KOPT-K1 (cell line): ENCODE results near the gene CD34.
"Not testable (repeated sequence)": the region's sequence is repeated elsewhere in the genome, so short reads cannot be mapped to it uniquely, and the experiment has no call there.

Source experiments
- H3K27ac ChIP-seq: fragments of 200-600 bp; sonication (generic); 2 replicates; pipeline ENCODE4 v1.5.1; 2016; ENCODE audit warnings: antibody characterized with exemption, mild to moderate bottlenecking, low read depth, low read length; ENCODE audit not compliant: poor library complexity, severe bottlenecking
- H3K36me3 ChIP-seq: fragments of 200-600 bp; sonication (generic); 2 replicates; pipeline ENCODE4 v1.5.1; 2017; ENCODE audit warnings: antibody characterized with exemption, mild to moderate bottlenecking, low read length, moderate library complexity; ENCODE audit not compliant: insufficient read depth
- H3K9me3 ChIP-seq: fragments of 200-600 bp; sonication (generic); 2 replicates; pipeline ENCODE4 v1.5.1; 2017; ENCODE audit warnings: antibody characterized with exemption, low read length, mild to moderate bottlenecking; ENCODE audit not compliant: insufficient read depth, poor library complexity, severe bottlenecking

CD34 gene

GRCh38 chr1:207944571-207944970 lies 33.6 kb upstream of the CD34 start:
- Histone ChIP-seq H3K27ac (no peak overlapping the region), H3K9me3 (no peaks in the 10 kb centered on the region), H3K36me3 (no peaks in the 10 kb centered on the region)

DNA sequence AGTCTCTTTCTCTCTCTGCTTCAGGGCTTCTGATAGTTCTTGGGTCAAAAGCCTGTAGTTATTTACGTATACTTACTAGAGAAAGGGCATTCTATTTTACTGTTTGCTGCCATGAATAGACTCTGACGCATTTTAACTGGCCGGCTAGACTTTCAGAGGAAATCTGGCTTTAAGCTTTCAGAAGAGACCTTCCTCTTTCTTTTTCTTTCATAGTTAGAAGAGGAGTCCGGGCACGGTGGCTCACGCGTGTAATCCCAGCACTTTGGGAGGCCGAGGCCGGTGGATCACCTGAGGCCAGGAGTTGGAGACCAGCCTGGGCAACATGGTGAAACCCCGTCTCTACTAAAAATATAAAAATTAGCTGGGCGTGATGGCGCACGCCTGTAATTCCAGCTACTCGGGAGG lies 31.4 kb upstream of the CD34 start:
- not testable (repeated sequence) for H3K36me3 ChIP-seq, H3K9me3 ChIP-seq, H3K27ac ChIP-seq

GRCh38 chr1:207941665-207942064 lies 30.7 kb upstream of the CD34 start:
- Histone ChIP-seq H3K36me3 (no peaks in the 10 kb centered on the region), H3K27ac (no peak overlapping the region), H3K9me3 (no peaks in the 10 kb centered on the region)

- no peaks in the 10 kb centered on the region for H3K36me3 ChIP-seq
- peaks cover 8% of the 10 kb centered on the region for H3K9me3 ChIP-seq
- H3K27ac ChIP-seq: no peak overlapping the region
Measured at GRCh38 chr1:207938016-207938415, 27.1 kb upstream of the CD34 start.

- no peaks in the 10 kb centered on the region for H3K36me3 ChIP-seq
- H3K27ac ChIP-seq: no peak overlapping the region
- H3K9me3 ChIP-seq: peaks cover 8% of the 10 kb centered on the region
Measured at GRCh38 chr1:207937204-207937603, 26.3 kb upstream of the CD34 start.

- peaks cover 8% of the 10 kb centered on the region for H3K9me3 ChIP-seq
- H3K27ac ChIP-seq: no peak overlapping the region
Measured at GRCh38 chr1:207935166-207935583, 24.2 kb upstream of the CD34 start.

GRCh38 chr1:207933205-207933800 lies 22.4 kb upstream of the CD34 start:
- Histone ChIP-seq H3K36me3 (no peaks in the 10 kb centered on the region), H3K27ac (no peak overlapping the region), H3K9me3 (peaks cover 8% of the 10 kb centered on the region)

More at GRCh38 chr1:207935166-207935583, 24.2 kb upstream of the CD34 start:
- no peaks in the 10 kb centered on the region for H3K36me3 ChIP-seq

DNA sequence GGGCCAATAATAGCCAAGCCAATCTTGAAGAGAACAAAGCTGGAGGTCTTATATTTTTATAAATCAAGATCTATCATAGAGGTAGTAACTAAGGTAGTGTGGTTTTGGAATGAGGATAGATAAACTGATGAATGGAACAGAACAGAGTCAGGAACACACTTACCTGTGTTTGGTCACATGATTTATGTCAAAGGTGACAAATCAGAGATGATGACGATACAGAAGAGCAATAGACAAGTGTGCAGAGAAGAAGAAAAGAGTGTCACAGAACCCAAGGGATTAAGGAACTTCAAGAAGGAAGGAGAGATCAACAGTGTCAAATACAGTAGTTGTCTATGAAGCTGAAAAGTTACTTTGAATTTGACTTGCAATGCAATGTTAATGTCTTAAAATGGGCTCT lies 16.1 kb upstream of the CD34 start:
- H3K27ac ChIP-seq: no peak overlapping the region
- H3K36me3 ChIP-seq: no peaks in the 10 kb centered on the region
- H3K9me3 ChIP-seq: no peaks in the 10 kb centered on the region

DNA sequence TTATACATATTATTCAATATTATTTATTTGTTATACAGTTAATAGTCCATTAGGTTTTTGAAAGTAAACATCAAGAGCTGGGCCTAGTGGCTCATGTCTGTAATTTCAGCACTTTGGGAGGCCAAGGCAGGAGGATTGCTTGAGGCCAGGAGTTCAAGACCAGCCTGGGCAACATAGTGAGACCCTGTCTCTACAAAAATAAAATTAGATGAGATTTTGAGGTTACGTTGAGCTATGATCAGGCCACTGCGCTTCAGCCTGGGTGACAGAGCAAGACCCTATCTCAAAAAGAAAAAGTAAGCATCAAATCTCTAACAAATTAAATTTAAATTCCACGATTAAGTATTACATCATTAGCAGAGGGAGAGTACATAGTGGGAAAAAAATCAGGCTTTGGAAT lies 15.0 kb upstream of the CD34 start:
- not testable (repeated sequence) for H3K36me3 ChIP-seq, H3K9me3 ChIP-seq, H3K27ac ChIP-seq

GRCh38 chr1:207925210-207925609 lies 14.3 kb upstream of the CD34 start:
- no peak overlapping the region for H3K27ac ChIP-seq
- H3K9me3 ChIP-seq: no peaks in the 10 kb centered on the region
- H3K36me3 ChIP-seq: no peaks in the 10 kb centered on the region

- no peaks in the 10 kb centered on the region for H3K9me3 ChIP-seq
- H3K36me3 ChIP-seq: no peaks in the 10 kb centered on the region
- no peak overlapping the region for H3K27ac ChIP-seq
Measured at GRCh38 chr1:207923561-207923960, 12.6 kb upstream of the CD34 start.

DNA sequence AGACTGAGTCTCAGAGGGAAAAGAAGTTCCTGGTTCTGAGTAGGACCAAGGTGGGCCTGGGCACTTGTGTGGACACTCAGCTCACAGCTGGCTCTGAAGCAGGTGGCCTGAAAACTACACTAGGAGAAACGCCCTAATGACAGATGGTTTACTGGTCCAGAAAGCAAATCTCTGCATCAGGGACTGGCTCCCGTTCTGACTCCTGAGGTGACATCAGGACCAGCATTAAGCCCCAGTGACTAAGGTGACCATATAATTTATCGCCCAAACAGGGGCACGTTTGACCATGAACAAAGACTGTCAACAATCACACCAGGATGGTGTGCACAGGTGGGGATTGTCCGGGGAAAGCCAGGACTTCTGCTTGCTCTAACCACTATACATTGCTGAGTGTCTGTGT lies 12.2 kb upstream of the CD34 start:
- no peaks in the 10 kb centered on the region for H3K9me3 ChIP-seq
- H3K36me3 ChIP-seq: no peaks in the 10 kb centered on the region

DNA sequence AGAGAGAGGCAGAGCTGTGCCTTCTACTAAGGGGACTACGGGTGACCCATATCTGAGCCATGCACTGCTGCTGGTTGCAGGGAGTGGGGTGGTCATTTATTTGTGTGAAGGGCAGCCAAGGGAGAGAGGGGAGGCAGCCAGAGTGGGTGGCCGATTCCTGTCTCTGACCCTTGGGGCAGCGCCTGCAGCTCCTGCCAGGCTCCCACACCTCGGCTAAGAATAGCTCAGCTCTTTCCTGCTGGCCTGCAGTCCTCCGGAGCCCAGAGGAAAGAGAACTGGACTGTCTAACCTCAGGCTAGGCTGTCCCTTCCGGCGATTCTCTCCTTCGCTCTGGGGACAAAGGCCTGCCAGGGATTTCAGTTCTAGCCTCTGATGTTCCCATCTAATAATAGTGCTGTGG lies 11.6 kb upstream of the CD34 start:
- no peaks in the 10 kb centered on the region for H3K36me3 ChIP-seq
- H3K27ac ChIP-seq: no peak overlapping the region
- no peaks in the 10 kb centered on the region for H3K9me3 ChIP-seq

More for the DNA sequence above, 12.2 kb upstream of the CD34 start:
- H3K27ac ChIP-seq: no peak overlapping the region

- H3K36me3 ChIP-seq: no peaks in the 10 kb centered on the region
- no peak overlapping the region for H3K27ac ChIP-seq
- H3K9me3 ChIP-seq: no peaks in the 10 kb centered on the region
Measured at GRCh38 chr1:207921321-207921720, 10.4 kb upstream of the CD34 start.

DNA sequence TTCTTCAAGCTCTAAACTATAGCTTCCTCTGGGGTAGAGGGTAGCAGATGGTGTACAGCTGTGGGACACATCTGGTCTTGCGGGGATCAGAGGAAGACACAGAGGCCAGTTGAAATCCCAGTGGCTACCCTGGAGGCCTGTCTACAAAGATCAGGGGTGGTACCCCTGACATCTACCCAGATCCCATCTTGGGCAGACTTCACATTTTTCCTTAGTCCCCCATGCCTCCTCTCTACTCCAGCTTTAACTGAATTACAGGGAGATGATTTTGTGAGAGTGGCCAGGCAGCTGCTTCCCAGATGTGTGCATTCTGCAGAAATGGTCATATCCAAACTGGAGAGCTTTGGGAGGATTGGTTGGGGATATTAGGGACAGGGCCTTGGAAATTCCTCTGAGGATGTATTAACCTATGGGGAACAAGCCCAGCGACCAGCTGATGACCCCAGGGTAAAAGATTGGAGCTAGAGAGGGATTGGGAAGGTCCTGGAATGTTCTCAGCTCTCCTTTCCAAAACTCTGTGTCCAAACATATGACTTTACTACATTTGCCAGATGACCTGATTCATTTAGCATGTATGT lies 9.6 kb upstream of the CD34 start:
- Histone ChIP-seq H3K36me3 (no peaks in the 10 kb centered on the region), H3K9me3 (no peaks in the 10 kb centered on the region), H3K27ac (no peak overlapping the region)

DNA sequence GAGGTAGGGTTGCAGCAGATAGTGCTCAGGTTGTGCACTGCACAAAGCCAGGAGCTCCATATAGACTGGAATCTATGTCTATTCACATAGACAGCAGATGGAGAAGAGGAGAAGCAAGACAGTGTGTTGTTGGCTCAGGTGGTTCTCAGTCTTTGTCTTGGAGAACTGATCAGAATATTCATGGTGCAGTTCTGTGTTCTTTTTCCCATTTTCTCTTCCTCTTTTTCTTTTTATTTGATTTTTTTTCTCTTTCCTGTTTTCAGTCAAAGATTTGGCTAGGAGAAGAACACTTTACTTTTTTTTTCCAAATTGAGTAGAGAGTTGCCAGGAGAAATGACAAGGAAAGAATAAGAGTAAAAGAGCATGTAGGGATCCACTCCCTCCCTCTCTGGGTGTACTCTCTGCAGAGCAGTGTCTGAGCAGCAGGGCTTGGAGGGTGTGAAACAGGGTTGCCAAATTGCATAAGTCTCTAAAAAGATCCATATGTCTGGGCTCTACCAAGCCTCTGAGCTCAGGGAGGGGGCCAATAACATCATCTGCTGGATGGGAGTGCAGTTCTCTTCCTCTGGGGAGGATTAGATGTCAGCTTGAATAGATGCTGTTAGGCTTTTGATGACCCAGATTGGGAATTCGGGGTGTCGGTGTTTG lies 8.7 kb upstream of the CD34 start:
- Histone ChIP-seq H3K27ac (no peak overlapping the region), H3K36me3 (no peaks in the 10 kb centered on the region), H3K9me3 (no peaks in the 10 kb centered on the region)
